GM21576 (cell line): Measurements from ENCODE around the gene REEP1.
"Not testable (repeated sequence)": the region's sequence is repeated elsewhere in the genome, so short reads cannot be mapped to it uniquely, and the experiment has no call there.

Experiments
- ATAC-seq: cut with Tn5 transposase; IDR thresholded peaks from one replicate; pipeline ENCODE4 v1.9.1; 2021; ENCODE audit warnings: mild to moderate bottlenecking, moderate library complexity; ENCODE audit not compliant: unreplicated experiment

The REEP1 gene

GRCh38 chr2:86249176-86249575 lies 88.2 kb downstream of the REEP1 start:
- no peak for ATAC-seq

GRCh38 chr2:86245222-86245621 lies 92.2 kb downstream of the REEP1 start:
- not testable (repeated sequence) for ATAC-seq

DNA sequence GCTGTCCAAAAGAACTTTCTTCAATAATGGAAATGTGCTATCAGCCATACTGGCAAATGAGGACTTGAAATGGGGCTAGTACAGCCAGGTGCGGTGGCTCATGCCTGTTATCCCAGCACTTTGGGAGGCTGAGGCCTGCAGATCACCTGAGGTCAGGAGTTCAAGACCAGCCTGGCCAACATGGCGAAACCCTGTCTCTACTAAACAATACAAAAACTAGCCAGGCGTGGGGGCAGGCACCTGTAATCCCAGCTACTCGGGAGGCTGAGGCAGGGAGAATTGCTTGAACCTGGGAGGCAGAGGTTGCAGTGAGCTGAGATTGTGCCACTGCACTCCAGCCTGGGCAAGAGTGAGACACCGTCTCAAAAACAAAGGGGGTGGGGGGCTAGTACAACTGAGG lies 92.6 kb downstream of the REEP1 start:
- not testable (repeated sequence) for ATAC-seq

- ATAC-seq: no peak
Measured at GRCh38 chr2:86243950-86244733, 93.3 kb downstream of the REEP1 start.

- ATAC-seq: no peak
Measured at GRCh38 chr2:86243272-86243671, 94.2 kb downstream of the REEP1 start.

- ATAC-seq: no peak
Measured at GRCh38 chr2:86241611-86242010, 95.8 kb downstream of the REEP1 start.

GRCh38 chr2:86240251-86240650 lies 97.2 kb downstream of the REEP1 start:
- ATAC-seq: no peak

GRCh38 chr2:86239745-86240144 lies 97.7 kb downstream of the REEP1 start:
- ATAC-seq: no peak

- no peak for ATAC-seq
Measured at GRCh38 chr2:86239326-86239725, 98.1 kb downstream of the REEP1 start.

GRCh38 chr2:86238354-86238753 lies 99.1 kb downstream of the REEP1 start:
- ATAC-seq: peak; percentile 90

DNA sequence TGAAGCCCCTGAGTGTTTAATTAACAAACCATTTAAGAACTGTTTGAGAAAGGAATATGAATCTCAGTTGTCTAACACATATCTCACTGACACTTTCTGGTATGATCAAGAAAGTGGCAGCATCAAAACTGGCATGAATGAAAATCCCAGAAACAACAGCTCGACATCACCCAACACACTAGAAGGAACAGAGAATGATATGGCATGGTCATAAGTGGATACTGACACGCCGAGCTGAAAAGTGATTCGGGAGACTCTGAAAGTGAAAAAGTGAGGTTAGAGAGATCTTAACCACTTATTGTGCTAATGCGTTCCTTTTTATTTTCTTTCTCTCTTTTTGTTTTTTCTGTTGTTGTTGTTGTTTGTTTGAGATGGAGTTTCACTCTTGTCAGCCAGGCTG lies 100.3 kb downstream of the REEP1 start:
- no peak for ATAC-seq

DNA sequence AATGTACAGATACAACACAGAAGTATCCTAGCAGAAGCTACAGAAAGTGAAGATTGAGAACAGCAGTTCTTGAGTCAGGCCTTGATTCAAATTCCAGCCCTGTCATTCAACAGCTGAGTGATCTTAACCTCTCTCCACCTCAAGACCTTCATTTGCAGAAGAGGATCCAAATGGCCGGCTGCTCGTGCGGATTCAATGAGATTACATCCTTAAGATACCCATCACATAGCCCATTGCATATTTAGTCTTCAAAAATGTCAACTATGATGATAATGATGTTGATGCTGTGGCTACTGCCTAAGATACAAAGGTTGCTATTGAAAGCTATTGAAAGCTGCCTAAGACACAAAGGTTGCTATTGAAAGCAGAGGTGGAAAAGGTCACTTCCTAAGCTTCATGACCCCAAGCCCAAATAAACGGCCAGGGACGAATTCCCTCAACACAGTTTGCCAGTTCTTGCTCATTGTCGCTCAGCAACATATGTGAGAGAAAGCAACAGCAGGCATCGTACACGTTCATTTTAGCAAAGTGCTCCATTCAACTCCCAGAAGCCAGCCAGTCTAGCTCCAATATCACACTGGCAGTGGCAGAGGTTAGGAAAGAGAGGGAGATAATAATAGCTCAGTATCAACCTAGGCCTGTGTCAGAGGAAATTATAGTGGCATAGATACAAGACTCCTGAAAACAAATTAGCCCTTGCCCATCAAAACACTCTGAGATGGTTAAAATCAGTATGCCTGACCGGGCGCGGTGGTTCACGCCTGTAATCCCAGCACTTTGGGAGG lies 102.0 kb downstream of the REEP1 start:
- no peak for ATAC-seq

- no peak for ATAC-seq
Measured at GRCh38 chr2:86234563-86235131, 102.8 kb downstream of the REEP1 start.

- no peak for ATAC-seq
Measured at GRCh38 chr2:86233436-86233835, 104.0 kb downstream of the REEP1 start.

DNA sequence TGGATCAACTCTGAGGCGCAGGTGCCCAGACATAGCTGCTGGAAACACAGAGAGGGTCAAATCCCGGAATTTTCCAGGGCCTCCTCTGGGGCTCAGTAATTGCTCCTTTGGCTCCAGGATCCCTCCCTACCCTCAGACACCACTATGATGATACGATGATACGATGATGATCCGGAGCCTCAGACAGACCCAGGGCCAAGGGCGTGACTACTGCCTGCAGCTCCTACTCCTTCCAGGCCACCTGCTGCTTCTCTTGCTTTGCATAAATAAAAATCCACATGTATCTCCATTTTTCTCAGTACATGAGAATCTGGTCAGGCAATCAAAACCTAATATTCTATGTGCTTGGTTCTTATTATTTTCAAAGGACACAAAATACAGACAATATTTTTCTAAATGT lies 104.5 kb downstream of the REEP1 start:
- ATAC-seq: no peak

DNA sequence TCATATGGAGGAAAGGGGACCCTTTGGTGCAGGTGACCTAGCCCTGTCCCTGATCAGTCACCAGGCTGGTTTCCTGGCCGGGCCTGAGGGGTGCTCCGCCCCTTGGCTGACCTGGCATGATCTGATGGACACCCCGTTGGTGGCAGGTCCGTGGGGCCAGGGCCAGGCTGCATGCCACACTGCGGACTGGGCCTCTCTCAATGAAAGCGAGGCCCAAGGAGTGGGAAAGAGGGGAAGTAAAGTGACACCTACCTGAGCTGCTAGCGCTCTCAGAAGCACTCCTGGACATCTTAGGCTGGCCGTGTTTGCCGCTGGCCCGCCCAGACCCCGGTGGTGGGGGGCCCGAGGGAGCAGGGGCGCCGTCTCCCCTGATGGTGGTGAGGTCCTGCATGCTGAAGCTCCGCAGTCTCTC lies 105.0 kb downstream of the REEP1 start:
- ATAC-seq: no peak

- no peak for ATAC-seq
Measured at GRCh38 chr2:86231680-86232372, 105.6 kb downstream of the REEP1 start.

DNA sequence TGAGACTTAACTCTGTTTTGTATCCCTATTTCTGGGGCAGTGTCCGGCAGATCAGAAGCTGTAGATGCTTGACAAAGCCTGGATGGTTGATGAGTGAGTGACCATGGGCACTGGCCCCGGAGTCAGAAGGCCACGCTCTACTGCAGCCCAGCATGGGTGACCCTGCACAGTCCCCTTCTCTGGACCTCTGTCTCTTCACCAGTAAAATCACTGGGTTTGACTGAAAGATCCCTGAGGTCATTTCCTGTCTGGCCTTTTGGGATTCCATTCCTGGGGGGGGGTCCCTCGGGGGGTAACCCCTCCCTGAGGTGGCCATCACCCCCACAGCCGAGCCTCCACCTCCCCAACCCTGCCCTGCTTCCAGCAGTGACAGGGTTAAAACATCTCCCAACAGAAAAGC lies 106.5 kb downstream of the REEP1 start:
- no peak for ATAC-seq

DNA sequence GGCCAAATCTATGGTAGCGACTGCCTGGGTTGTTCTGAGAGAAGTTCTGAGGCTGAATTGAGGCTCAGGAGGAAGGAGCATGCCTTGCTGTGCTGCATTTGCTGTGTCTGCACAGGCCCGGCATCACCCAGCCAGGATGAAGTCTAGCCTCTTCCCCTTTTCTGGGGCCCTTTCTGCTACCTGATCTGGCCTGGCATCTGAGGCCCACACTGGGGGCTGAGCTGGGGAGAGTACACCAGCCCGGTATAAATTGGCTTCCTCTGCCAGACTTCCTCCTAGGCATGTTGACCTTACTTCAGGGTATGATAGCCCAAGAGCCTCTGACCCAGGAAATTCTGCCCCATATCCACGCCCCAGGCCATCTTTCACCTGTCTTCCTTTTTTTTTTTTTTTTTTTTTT lies 108.2 kb downstream of the REEP1 start:
- ATAC-seq: peak; percentile 40

DNA sequence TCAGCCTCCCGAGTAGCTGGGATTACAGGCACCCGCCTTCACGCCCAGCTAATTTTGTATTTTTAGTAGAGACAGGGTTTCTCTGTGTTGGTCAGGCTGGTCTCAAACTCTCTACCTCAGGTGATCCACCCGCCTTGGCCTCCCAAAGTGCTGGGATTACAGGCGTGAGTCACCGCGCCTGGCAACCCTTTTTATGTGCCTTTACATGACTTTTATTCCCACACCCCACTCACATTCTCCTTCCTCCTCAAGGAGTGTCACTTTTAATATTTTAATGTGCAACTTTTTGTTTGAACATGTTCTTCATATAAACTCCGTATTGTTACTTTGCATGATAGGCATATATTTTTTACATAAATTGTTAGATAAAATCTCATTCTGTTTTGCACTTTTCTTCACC lies 108.9 kb downstream of the REEP1 start:
- ATAC-seq: not testable (repeated sequence)

GRCh38 chr2:86227685-86228084 lies 109.7 kb downstream of the REEP1 start:
- no peak for ATAC-seq
